Iris pigment epithelial cell (primary cell): Measurements from ENCODE around the gene FSHR.
A peak's percentile ranks its signal among the peaks of the same experiment; 100 is the strongest.

Source experiments
- DNase-seq: peaks from one replicate; pipeline ENCODE4 v3.0.0-alpha.2; 2011; ENCODE audit warnings: low read depth

Gene FSHR

DNA sequence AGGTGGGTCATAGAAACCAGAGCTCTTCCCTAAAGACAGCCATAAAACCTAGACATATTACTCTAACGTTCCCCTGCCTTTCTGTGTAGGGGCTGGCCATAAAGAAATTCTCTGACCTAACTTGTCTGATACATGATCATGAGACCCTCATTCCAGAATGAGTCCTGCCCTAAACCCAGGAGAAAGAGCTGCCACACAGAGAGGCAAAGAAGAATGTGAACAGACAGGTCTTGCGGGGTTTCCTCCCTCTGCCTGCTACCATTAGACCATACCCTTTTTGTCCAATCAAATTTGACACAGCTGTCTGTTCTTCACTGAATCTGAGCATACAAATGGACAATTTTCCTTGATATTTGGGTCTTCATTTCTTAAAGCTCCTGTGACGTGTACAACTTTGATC, 200.0 kb downstream of the FSHR start:
- DNase-seq, result no peak

DNA sequence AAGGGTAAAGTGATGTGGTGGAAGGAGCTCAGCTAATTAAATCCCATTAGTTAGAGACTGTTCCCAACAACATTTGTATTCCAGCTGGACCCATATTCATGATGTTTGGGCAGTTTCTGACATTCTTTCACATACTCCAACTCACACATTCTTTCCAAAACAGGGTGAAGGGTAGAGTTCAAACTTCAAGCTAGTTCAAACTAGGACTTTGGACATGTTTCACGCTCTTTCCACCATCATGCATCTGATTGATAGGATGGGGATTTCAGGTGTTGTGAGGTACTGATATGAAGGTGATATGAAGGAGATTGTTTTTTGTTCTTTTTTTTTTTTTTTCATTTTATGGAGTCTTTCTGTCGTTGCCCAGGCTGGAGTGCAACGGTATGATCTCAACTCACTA, 201.7 kb downstream of the FSHR start:
- no peak for DNase-seq

DNA sequence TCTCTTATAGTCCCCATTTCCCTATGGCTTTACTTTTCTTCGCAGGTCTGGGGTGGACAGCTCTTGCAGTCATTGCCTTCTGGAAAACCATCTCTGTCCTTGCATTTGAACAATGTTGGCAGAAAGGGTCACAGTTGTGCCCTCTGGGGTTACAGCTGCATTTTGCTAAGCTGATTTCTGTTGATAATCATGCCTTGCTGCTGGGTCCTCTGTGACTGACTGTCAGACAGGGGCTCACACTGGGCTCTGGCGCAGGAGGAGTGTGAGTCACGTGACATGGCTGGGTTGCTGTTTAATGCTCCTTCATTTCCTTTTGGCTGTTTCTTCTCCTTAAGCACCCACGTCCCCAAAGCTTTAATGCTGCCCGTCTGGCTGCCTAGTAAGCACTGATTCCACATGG, 202.2 kb downstream of the FSHR start:
- DNase-seq, result no peak

DNA sequence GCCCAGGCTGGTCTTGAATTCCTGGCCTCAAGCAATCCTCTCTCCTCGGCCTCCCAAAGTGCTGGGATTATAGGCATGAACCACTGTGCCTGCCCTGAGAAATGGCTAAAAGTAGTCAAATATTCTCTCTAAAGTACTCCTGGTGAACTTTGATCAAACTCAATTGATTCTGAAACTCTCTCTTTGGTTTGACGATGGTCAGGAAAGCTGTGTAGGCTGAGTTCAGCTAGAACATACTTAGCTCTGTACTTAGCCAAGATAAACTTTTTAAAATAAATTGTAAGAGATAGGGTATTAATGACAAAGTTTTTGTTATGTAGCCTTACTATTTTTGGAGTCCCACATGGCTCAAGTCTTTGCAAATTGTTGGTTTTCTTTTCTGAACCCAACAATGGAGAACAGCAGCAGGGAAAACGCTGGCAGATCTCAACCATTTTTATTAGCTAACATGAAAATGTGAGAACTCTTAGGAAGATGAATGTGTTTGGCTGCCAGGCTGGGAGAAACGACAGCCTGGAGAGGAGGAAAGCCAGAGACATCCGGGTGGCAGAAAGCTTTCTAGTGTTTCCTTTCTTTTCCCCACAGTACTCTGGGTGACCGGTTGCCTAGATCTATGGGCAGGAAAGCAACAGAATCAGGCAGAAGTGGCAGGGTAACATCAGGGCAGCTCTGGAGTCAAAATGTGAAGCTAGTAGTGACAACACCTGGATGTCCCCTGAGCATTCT, 205.8 kb downstream of the FSHR start:
- DNase-seq, result no peak

DNA sequence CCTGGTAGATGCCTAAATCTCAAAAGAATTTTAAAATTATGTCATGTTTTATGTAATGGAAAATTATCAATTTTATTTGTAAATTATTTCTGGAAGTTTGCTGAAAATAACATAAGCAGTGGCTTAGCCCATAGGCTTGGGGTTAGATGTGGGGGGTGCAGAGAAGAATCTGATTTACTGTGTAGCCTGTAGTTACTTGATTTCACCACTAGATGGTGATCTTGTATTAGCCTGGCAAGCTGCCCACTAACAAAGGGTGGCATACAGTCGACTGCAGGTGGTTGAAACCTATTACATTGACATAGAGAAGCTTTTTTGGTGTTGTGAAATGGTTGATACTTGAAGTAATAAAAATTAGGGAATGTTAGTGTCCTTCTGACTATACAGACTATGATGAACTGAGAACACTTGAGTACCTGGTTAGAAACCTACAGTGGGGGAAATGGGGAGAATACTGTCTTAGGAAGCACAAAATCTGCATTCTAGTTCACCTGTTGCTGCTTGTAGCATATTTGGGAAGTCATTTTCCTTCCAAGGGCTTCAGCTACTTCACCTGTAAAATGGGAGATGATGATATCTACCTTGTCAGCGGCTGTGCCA, 207.8 kb downstream of the FSHR start:
- peak; percentile 35 for DNase-seq

DNA sequence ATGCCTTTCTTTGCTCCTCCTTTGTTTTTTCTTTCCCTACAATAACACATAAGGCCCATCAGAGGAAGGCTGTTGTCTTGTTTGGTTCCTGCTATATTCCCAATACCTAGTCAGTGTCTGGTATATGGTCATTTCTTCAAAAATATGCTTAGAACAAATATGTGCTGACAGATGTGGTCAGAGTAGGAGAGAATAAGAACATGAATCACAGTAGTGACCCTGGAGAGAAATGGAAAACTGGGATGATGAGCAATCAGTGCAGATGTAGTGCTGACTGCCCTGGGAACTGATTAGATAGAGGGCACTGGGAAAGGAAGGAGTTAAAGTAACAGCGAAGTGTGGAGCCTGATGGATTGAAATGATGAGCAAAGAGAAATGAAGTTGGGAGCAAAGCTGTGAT, 209.4 kb downstream of the FSHR start:
- DNase-seq, result peak; percentile 10

DNA sequence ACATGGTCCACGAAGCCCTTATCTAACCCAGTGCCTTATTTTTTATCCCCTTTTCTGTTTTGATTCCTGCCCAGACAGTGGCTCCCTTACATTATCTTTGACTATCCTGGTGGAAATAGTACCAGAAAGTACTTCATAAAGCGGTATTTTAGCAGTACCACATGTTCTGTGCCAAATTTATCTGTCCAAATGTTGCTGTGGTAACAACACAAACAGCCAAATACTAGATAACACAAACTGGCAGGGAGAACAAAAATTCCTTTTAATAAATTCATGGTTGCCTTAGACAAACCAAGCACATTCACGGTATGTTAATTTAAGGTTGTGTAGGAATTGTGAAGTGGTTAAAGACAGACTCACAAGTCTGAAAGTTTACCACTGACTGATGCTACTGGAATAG, 210.9 kb downstream of the FSHR start:
- DNase-seq, result no peak

DNA sequence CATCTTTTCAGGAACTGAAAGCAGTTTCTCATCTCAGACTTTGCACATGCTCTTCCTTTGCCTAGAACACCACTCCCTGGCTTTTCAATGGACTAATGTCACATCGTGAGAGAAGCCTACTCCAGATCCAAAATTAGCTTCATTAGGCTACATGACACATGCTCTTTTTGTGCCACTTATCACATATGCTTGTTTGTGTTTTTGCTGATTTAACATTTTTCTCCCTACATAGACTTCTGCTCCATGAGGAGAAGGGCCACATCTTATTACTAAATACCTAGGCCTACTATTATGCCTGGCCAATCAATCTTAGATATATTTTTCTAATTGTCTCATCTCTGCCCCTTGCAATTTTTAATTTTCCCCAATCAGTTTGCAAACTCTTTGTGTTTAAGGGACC, 212.4 kb downstream of the FSHR start:
- DNase-seq, result no peak

DNA sequence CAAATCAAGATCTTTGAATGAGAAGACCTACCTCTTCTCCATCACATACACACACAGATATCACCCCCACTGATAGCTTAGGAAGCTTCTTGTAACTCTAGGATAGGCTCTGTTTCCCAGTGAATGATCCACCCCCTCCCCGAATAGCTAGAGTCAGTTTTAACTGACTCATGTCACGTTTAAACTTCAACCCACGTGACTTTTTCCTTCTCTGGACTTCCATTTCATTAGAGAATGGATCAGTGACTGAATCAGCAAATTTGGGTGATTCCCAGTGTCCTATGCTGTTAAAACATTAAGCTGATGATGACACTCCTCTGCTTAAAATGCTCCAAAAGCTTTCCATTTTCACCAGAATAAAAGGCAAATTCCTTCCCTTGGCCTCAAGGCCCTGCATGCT, 212.9 kb downstream of the FSHR start:
- no peak for DNase-seq

DNA sequence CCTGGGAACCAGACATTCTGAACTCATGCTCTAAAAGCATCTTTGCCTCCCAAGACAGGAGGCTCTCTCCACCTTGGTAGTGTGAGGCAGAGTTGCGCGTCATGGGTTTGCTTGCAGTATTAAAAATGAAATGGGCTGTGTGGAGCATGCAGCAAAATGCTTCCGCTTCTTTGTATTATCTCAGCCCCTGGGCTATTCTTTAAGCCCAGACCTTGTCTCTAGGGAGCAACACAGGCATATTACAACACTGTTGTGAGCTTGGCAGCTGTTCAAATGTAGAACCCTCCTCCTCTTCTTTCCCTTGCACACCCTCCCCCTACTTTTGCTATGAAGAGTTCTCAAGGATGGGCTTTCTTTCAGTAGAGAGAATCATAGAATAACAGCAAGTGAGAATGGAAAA, 213.7 kb downstream of the FSHR start:
- peak; percentile 35 for DNase-seq

DNA sequence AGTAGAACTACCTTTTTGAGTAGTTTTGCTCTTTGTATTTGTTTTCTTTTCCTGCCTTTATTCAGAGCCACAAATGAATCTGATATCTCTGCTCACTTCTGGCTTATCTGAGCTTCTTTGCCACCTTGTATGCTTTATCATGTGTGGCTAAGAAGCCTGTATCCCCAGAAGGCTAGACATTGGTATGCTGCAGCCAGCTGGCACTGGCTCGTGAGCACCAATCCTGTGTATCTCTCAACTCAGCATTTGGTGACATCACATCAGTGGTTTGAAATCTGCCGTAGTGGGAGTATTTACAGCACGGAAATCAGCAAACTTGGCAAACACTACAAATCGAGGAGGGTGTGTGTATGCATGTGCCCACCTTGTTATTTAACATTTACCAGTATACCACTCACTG, 215.1 kb downstream of the FSHR start:
- DNase-seq, result no peak

DNA sequence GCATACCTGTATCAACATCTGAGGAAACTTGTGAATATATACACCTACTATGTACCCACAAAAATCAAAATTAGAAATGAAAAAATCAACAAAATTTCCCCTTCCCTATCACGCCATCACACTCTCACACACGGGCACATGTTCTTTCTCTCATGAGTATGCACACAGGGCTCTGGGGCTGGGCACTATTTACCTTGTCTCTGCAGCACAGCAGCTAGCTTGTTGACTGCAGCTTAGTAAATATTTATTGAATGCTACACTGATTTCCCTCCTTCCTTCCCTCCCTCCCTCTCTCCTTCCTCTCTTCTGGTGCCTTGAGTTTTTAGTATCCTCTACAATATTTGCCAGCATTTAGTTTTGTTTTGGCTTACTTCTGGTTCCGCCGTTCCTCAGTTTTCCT, 216.1 kb downstream of the FSHR start:
- DNase-seq, result no peak

DNA sequence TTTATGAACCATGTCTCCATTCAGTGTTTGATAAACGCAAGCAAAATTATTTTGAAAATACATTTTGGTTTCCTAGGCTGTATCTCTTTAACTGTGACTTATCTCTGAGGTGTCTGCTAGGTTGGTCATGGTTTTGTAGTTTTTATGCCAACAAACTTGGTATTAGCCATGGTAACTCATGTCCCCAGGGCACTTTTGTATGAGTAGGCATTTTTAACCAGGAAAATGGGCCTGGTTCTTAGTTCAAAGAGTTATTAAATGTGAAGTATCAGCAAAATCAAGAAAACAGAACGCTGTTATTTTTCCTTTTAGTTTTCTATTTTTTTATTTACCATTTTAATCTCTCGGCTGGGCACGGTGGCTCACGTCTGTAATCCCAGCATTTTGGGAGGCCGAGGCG, 219.5 kb downstream of the FSHR start:
- DNase-seq, result no peak

DNA sequence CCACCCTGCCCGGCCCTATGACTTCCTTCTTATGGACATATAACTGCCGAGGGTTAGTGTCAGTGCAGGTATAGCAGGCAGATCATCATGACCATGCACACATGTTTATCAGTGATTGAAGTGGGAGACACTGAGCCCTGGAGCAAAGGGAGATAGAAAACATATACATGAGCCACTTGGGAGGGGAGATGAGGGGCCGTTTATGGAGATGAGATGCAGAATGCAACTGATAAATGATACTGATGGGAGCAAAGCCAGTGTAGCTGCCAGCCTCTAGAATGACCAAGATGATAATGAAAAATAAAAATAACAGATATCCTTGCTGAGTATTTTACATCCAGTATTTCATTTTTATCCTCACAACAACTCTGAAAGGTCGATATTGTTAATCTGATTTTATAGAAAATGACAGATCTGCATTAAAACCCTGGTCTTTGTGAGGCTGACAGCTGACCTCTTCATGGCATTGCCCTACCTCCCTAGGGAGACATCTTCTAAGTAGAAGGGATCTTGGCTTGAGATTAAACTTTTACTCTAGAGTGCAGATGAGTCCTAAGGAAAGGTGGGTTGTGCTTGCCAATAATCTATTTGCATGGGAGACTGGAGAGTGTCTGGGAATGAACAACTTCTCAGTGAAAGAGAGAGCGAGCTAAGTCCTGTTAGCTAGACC, 220.4 kb downstream of the FSHR start:
- DNase-seq, result no peak

DNA sequence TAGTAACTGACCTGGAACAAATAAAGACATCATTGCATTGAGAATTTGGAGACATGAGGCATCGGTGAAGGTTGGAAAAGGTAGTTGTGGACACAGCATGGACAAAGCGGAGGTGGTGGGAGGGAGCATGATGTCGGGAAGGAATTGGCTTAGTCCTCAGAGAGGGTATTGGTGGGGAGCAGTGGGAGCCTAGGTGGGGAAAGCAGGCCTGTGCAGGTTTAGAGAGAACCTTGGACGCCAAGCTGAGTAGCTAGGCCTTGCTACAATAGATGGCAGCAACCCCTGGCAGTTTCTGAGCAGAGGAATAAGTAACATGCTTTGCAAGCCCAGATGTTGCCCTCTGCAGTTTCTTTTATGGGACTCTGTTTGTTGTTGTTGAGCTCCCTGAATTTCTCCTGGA, 221.6 kb downstream of the FSHR start:
- DNase-seq, result no peak

DNA sequence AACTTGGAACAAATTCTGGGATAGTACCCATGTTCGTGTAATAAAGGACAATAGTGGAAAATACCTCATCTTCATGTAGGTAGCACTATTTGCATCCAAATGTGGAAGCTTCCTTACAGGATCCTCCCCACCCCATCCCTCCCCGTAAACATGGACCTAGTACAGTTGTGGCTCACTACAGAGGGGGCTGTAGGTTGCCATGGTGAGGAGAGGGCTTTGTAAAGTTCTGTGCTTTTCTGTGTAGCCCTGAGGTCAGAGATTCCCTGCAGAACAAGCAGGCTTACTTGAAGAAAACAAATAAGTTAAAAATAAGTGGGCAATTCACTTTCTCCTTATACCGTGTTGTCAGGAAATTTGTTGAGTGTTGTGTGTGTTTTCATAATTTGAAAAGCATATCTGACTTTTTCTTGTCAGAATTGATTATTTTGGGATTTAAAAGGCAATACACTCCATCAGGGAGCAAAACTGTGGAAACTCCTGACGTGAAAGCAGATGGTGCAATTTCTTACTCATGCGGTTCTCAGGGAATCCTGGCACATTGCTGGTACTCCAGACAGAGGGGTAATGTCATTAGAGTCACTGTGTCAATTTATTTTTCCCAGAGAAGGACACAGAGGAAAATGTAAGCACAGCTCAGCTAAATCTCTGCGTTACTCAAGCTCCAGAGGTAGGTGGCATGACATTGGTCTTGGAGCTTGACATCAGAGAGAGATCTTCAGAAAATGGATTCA, 224.6 kb downstream of the FSHR start:
- DNase-seq, result no peak

DNA sequence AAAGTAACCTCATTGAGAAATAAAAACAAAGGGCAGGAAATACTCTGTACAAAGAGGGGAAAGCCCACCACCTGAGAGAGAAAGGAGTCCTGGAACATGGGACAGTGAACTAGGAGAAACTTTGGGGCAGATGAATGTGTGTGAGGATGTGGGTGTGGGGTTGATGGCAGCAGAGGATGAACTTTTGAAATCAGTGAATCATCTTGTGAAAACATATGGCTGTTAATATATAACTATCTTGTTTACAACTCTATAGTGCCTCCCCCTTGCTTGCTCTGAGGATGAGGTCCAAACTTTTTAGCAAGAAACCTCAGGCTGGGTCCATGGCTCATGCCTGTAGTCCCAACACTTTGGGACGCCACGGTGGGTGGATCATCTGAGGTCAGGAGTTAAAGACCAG, 227.0 kb downstream of the FSHR start:
- DNase-seq, result no peak

DNA sequence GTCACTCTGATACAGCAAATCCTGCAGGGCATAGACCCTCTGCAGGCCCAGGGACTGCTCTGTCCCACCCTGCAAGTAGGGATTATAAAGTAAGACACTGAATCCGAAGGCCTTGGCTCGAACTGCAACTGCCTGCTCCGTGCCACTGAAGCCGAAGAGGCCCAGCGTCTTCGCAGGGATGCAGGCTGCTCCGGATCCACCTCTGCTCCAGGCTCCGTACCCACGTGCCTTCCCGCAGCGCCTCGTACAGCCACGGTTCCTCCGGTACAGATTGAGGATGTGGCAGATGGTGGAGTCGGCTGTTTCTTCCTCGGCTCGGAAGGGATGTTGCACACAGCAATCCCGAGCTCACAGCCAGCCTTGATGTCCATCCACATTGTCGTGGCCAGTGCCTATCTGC, 238.4 kb downstream of the FSHR start:
- DNase-seq, result no peak

DNA sequence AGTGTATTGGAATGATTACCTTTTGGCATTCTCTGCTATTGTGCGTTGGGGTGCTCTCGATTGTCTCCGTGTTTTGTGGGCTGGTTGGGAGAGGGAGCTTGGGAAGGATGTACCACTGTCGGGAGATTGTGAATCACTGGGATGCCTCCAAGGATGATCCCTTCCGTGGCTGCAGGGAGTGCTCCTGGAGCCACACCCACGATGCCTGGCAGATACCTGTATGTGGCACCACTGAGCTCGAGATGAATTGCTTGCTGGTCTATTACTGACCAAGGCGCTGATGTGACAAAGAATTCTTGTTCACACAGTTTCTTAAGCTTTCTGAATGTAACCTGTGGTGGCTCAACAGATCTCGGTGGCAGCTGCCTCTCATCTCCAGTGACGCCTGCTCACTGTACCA, 239.1 kb downstream of the FSHR start:
- DNase-seq, result no peak

DNA sequence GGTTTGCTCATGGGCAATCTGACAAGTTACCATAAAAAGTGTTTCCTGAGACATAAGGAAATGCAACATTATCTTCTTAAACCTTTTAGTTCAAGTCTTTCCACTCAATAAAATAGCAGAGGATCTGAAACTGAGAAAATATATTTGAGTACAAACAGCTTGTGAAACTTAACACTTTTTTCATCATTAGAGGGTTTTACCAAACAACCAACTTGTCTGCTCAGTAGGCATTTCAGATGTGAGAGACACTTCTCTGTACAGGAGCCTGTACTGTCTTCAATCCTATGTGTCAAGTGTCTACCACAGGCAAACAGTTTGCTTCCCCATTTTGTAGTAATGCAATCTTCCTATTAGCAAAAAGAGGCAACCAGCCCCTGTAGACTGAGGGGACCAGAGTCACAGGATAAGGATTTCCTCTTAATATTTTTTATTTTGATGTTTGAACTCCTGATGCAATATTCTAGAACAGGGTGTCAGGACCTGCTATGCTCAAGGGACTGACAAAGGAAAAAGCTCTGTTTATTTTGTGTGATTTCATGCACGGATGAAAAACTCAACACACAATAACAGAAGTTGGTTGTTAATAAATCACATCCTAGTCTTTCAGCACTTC, 239.7 kb downstream of the FSHR start:
- no peak for DNase-seq
